HG03025 (cell line): Measurements from ENCODE around the gene PLXNA2.

Experiments
- ATAC-seq: cut with Tn5 transposase; IDR thresholded peaks from one replicate; pipeline ENCODE4 v1.9.1; 2021; ENCODE audit warnings: mild to moderate bottlenecking, moderate library complexity; ENCODE audit not compliant: unreplicated experiment, low FRiP score

PLXNA2 gene

DNA sequence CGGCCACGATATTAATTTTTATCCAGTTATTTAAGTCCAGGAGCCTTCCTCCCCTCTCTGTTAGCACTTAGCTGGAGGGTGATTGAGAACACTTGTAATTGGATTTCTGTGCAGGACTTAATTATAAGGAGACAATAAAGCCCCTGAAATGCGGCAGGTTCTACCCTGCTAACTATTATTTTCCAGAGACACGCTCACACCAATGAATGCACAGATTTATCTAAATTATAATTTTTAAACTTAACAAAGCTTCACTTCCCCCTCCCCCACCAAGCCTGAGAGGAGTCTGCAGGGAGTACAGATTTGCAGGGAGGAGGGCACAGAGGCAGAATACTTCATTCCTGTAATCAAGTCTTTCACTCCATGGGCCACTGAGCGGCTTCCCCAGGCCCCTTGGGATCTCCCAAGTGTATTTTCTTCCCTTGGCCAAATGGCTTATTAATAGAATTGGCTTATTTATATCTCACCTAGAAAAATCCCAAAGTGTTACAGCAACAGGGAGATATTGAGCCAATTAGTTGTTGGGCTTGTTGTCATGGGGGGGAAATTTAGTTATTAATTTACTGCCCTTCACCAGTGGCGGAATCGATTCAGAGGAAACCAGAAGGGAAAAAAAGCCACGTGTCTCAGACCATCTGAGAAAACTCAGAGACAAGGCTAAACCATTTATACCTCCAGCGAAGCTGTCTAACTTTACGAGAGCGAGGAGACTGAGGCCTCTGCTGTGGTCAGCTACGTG is 234.3 kb downstream of the PLXNA2 start:
- ATAC-seq: no peak

DNA sequence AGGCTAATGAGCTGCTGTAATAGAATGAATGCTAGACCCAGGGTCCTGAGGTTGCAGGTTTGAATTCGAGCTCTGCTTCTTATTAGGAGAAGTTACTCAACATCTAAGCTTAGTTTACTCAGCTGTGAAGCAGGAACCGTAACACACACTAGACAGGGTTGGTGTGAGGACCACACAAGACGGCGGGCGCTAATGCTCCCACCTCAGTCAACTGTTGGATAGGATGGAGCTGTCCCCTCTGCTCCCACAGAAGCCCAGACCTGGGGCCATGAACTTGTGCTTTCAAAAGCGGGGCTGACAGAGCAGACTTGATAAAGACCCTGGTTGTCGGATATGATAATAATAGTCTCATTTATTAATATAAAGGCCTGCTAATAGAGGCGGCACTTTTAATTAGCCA is 234.9 kb downstream of the PLXNA2 start:
- ATAC-seq: no peak

DNA sequence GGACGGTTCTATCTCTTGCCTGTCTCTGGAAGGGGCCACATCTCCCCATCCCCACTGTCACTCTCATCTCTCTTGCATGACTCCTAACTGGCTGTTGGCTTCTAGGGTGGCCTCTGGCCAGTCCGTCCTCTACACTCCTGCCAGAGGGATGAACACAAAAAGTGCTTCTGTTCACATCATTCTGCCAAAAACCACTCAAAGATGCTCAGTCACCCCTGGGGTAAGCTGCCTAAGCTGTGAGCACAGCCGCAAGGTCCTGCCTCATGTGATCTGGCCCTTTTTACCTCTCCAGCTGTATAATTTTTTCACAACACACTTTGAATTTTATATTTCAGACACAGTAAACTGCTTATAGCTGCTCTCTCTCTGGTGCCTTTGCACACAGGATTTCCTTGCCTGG is 235.7 kb downstream of the PLXNA2 start:
- no peak for ATAC-seq

DNA sequence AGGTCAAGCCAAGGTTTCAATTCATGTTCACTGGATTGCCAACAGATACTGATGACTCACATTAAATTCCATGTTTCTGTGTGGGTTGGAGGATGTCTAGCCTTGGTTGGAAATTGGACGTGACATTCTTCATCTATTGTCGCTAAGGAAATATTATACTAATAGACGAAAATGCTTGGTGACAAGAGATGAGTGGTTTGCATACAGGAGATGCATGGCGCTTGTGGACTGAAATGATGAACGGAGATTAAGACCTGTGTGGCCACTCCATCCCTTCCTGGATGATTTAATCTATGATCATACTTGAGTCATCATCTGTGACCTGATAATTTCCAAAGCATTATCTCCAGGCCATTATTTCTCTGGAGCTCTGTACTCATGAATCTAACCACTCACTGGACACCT is 236.2 kb downstream of the PLXNA2 start:
- no peak for ATAC-seq

DNA sequence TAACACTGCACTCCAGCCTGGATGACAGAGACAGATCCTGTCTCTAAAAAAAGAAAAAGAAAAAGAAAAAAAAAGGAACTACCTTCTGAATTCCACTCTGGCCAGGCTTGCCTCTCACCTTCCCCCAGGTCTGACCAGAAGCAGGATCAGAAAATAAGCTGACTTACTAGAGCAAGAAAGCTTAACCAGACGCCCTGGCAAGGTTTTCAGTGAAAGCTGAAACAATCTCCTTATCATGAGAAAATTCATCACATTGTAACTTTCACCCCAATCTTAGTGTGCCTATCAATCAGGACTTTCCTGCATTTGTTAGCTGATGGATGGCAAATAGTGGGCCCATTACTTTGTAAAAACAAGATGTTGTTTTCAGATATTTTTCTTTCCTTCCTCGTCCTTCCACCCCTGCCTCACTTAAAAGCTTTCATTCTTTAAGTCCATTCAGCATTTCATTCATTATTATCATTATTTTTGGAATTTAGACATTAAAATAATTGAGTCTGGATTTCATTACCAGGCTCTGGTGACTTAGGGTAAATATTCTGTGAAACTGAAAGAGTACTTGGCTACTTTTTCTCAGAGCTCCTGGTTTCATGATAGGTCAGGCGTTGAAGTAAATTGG is 236.8 kb downstream of the PLXNA2 start:
- ATAC-seq: no peak

DNA sequence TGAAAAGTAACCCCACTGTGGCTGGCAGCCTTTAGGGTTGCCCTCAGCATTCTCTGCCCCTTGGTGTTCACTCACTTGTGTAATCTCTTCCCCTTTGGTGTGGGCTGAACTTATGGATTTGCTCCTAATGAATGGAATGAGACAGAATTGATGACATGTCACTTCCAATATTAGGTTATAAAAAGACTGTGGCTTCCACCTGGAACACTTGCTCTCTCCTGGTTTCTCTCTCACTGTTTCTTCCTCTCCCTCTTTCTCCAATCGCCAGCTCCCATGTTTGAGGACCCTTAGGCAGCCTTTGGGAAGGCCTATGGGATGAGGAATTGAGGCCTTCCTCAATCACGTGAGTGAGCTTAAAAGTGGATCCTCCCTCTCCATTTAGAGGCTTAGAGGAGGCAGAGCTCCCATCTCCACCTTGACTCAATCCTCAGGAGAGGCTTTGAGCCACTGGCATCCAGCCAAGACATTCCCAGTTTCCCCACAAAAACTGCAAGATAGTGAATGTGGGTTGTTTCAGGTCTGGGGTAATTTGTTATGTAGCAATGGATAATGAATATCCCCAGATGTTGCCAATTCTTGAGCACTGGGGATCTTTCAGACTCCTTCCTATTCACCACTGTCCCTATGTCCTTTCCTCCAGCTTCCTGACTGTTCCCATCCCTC is 237.8 kb downstream of the PLXNA2 start:
- no peak for ATAC-seq

DNA sequence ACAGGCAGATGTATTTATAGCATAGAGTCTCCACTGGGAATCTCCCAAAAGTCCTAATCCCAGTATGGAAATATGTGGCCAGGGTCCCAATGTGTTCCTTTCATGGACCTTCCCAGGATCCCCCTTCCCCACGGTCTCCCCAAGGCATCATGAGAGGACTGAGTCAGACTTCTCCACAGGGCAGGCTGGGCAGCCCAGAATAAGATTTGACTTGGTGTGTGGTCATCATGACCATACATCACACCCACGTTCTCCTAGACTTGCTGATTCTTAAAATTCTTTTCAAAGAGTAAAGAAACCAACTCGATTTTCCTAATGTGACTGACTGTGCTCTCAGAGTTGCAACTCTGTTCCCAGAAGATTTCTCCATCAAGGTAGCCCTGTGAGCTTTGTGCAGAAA is 239.3 kb downstream of the PLXNA2 start:
- ATAC-seq: no peak

DNA sequence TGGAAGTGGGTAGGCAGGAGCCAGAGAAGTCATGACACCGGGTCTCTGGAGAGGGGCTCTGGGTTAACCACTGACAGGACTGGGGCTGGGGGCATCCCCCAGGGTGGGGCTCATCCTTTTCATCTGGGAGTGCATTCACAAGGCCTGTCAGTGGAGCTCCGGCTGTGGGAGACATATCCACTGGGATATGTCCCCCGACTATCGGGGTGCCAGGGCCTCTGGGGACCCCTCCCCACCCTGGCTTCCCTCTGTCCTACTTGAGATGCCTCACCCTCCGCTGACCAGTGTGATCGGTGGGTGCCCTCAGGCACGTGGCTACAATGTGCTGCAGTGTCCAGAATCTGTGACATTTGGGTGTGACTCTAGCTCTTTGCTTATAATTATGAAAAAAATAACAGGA is 240.9 kb downstream of the PLXNA2 start:
- no peak for ATAC-seq

DNA sequence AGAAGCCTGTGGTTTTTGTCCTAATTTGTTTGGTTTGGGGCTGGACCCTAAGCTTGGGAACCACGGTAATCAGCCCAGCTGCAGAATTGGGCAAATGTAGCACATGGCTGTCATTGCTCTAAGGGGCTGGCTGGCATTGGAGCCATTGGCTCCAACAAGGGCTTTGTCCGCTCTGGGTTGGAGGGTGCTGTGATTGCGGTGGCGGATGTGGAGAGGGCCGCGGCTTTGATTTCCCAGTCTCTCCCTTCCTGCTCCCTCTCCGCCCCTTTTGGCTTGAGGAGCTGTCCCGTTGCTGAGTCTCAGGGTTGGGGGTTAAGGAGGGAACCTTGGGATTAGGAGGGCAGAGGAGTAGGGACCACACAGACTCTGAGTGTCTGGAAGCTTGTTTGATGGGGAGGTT is 241.5 kb downstream of the PLXNA2 start:
- no peak for ATAC-seq

DNA sequence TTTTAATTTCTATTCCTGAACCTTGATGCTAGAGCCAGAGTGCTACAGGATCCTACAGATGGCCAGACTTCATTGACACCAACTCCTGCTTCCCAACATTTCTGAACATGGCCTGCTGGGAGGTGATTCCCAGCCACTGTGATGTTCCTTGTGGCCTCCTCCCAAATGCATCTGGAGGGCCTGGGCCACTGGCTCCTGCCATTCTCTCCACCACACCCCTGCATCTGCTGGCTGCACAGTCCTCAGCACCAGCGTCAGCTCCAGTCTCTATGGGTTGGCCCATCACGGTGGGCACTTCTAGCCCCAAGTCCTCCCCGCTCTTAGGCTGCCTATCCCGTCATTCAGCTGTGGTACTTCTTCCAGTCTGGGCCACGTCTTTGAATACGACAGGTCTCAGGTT is 242.1 kb downstream of the PLXNA2 start:
- no peak for ATAC-seq

DNA sequence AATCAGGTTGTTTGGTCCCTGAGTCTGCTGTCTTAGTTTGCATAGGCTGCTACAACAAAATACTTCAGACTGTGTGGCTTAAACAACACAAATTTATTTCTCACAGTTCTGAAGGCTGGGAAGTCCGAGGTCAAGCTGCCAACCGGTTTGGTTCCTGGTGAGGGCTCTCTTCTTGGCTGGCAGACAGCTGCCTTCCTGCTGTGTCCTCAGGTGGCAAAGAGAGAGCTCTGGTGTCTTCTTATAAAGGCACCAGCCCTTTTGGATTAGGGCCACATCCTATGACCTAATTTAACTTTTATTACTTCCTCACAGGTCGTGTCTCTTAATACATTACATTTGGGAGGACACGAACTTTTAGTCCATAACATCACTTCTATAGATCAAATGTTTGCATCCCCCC is 243.7 kb downstream of the PLXNA2 start:
- ATAC-seq: no peak

DNA sequence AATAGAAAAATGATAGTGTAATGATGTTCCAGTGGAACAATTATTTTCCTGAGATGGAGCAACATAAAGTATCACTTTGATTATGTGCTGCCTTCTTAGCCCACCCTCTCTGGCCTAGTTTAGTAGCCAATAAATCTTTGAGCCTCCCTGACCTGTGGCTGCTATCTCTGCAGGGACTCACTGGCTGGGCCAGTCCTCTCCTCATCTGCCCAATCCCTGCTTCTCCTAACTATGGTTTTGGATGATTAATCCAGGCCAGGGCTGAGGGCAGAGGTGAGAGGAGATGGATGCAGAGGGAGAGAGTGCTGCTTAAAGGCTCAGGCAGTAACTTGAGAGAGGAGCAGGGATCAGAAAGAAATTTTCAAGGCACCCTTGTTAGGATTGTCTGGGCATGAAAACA is 244.2 kb downstream of the PLXNA2 start:
- ATAC-seq: no peak

DNA sequence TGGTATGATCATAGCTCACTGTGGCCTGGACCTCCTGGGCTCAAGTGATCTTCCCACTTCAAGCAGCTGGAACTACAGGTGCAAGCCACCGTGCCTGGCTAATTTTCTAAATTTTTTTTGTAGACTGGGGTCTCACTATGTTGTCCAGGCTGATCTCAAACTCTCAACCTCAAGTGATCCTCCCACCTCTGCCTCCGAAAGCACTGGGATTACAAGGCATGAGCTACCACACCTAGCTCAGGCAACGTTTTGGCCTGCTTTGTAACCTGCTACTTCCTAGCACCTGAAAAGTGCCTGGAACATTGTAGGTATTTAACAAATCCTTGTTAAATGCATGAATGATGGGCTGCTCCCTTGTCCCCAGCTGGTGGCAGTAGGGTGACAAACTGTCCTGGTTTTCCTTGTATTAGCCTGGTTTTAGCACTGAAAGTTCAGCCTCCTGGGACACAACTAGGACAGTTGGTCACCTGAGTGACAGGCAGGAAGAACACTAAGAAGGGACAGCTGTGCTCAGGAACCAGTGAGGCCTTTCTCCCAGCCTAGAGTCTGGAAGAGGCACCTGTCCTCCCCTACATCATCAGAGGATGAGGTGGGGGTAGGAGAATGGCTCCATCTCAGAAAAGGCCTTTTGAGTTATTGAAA is 244.8 kb downstream of the PLXNA2 start:
- ATAC-seq: no peak

DNA sequence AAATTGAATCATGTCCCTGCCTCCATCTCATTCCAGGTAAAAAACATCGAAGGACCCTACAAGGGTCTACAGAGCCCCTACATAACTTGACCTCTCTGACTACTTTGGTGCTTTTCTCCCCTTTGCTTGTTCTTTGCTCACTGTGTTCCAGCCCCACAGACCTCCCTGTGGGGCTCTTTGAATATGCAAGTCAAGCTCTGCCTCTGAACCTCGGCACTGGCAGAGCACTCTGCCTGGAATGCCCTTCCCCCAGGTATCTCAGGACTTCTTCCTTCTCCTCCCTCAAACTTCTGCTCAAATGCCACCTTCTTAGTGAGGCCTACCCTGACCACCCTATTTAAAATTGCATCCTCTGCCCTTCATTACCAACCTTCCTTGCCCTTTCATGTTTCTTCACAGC is 245.5 kb downstream of the PLXNA2 start:
- ATAC-seq: no peak

DNA sequence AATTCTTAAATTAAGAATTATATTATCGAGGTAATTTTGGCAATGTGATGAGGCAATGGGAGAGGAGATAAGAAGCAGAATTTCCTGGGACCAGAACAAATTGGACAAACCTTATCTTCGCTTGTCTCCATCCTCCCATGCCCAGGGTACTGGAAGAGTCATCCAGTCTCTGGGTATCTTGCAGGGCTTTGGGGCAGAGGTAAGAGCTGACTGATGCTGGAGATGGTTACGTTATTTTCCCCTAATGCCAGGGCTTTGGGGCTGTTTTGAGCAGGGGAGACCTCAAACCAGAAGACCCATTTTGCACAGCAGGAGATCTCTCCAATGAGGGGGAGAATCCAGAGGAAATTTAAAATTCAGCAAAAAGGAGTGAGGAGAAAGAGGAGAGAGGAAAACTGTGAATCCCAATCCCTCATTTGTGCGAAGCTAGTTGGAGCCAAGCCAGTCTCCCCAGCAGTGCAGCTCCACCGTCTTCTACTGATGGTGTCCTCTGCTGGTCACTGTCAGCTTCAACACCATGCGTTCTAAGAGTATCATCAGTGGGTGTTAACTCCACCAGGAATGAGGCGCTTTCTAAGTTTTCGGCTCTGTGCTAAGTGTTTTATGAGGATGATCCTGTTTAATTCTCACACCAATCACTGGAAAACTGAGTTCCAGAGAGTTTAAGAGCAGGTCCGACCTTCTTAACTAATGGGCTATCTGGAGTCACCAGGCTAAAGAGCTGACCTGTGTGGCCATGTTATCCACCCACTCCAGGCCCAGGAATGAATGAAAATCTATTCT is 246.5 kb downstream of the PLXNA2 start:
- no peak for ATAC-seq

DNA sequence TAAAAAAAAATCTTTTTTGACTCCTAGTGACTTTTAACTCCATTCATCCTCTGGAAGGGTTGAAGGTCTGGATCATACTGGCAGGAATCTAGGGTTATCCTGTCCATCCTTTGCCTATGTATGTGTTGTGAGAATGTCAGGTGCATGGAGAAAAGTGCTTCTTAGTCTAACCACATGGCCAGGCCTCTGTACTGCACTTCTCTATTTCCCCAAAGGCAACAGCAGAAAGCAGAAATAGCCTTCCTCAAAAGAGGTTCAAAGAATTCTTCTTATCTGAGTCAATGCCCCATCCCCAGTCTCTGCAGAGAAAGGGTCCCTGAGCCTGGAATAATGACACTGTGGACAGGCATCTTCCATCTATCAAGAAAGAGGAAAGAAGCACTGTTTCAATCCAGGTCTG is 247.5 kb downstream of the PLXNA2 start:
- ATAC-seq: no peak

DNA sequence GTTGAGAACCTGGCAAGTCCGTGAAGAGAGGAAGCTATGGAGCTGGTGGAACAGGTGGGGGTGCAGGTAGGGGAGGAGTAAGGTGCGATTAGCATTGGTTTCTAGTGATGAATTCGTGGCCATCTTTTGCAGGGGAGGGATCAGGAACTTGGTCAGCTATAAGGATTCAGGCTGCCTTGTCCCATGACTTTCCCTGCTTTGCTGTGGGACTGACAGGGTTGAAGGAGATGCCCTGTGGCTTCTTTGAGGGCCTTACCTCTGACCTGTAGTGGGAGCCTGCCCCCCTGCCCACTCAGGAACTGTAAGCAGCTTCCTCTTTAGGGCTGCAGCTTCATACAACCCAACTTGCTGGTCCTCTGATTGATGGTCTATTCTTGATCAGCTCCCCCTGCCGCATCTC is 248.6 kb downstream of the PLXNA2 start:
- no peak for ATAC-seq

DNA sequence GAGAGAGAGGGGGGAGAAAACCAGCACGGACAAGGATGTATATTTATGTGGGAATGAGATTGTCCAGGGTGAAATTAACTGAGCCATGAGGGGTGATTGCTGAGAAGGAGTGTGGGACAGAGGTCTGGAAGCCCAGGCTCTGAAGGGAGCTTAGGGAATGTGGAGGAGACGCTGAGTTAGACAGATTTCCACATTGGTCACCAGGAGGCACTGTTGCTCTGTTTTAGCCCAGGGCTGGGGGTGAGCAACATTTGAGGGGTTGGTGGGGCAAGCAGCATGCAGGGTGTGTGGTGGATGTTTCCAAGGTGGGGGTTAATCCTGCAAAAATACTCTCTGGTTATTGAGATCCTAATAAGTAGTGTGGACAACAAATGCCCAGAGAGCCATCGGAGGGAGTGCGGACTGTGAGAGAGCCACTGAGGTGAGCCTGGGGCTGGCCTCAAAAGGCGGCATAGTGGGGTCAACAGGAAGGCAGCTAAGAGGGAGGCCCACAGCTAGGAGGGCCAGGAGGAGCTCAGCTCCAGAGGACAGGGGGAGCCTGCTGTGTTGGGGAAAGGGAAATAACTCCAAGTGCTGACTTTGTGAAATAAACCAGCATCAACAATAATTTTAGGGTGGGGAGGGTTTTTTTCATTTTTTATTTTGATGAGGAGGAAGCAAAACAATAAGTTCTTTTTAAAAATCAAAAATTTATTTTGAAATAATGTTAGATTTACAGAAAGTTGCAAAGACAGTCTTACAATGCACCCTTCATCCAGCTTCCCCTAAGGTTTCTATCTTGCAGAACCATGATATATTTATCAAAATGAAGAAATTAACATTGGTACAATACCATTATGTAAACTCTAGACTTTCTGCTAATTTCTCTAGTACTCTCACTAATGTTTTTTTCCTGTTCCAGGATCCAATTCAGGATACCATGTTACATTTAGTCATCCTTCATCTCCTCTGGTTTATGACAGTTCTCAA is 250.4 kb downstream of the PLXNA2 start:
- no peak for ATAC-seq

DNA sequence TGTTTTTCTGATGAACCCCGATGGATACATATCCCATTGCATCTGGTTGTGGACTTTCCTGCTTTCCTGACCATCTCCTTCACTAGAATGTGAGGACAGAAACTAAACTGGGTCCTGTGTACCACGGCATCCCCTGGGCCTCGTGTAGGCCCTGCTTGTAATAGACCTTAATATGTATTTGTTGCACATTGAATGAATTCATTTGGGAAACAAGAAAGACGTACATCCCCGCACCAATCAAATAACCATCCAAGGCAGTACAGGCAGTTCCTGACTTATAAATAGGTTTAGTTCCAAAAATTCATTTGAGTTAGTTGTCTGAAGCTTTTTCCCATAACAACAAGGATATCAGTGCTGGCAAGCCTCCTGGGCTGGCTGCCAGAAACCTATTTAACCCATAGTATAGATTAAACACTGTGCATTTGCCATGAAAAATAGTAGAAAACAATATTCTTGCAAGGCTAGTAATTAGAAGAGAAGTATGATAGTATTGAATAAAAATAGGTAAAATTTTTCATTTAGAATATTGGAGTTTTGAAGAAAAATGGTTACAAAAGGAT is 251.4 kb downstream of the PLXNA2 start:
- no peak for ATAC-seq
